ENCODE data around the gene MGAT3.
A peak's percentile ranks its signal among the peaks of the same experiment; 100 is the strongest.
"Not testable (repeated sequence)": the region's sequence is repeated elsewhere in the genome, so short reads cannot be mapped to it uniquely, and the experiment has no call there.

Gene MGAT3

GRCh38 chr22:39515266-39516050, 58.6 kb downstream of the MGAT3 start:
- DNase-seq (ENCODE audit: low spot score), result no peak

- no peak for DNase-seq (ENCODE audit: low spot score)
Observed at GRCh38 chr22:39517470-39517869, 60.7 kb downstream of the MGAT3 start.

DNA sequence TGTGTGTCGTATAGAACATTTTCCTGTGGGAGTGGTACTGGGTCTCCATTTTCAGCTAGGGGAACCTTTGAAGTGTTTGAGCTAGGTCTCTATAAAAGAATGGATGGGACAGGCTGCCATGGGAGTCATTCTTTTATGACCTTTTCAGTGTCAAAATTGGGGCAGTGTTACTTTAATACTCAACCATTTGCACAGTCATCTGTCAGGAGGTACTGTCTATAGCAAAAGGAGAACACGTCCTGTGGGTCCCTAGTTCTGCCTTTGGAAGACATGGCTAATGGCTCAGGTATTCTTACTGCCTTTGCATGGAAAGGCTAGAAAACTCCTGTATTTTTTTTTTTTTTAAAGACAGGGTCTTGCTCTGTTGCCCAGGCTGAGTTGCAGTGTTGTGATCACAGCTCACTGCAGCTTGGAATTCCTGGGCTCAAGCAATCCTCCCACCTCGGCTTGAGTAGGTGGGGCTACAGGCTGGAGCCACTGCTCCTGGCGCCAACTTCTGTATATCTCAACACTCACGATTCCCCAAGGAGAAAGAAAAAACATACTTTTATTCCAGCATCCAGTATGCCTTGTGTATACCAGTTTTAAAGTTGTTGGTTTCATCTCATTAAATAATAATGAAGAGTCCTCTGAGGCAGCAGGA, 61.5 kb downstream of the MGAT3 start:
- DNase-seq (ENCODE audit: low spot score), result no peak

DNA sequence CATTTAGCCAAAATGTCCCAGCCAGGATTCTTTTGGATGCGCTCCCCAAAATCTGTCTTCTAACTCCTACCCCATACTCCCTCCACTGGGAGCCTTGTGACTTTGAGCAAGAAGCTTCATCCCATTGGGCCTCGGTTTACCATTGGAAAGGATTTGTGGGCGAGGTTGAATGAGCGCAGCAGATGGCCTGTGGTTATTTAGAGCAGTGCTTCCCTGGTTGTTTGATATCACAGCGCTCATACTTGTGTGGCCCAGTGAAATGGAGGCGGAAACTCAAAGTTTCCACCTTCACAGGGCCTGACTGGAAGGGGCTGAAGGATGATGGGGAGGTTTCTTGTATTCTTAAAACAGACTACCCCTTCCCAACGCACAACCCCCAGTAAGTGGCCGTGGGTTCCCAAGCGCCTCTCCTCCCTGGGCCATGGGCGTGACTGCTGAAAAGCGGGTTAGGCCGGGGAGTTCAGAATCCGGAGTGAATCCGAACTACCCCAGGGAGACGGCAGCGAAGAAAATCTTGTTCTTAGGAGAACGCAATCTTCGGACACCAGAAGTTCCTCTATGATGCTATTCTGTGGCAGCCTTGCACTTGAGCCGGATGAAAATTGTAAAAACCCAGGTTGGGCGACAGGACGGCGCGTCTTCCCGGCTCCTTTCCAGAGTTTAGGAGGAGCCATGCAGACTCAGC, 62.3 kb downstream of the MGAT3 start:
- DNase-seq (ENCODE audit: low spot score), result no peak

DNA sequence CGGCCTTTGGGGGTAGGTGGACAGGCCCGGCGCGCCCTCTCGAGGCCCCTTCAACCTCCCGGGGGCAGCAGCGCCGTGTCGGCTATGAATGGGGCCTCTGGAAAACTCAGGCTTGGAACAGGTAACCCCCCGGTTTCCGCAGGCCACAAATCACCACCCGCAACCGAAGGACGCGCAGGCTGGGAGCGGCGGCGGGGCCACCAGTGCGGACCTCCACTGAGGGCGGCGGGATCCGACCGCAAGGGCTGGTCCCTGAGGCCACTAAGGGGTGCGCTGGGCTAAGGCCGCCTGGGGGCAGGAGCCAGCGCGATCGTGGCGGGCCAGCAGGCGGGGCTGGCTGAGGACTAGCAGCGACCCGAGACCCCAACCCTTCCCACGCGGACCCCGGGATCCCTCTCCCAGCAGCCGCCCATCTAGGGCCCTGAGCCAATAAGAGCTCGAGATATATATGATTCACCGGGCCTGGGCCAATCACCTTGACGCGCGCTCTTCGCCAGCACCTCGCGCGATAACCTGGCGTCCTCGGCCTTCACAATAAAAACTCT, 62.9 kb downstream of the MGAT3 start:
- peak; percentile 96 for DNase-seq (ENCODE audit: low spot score)

DNA sequence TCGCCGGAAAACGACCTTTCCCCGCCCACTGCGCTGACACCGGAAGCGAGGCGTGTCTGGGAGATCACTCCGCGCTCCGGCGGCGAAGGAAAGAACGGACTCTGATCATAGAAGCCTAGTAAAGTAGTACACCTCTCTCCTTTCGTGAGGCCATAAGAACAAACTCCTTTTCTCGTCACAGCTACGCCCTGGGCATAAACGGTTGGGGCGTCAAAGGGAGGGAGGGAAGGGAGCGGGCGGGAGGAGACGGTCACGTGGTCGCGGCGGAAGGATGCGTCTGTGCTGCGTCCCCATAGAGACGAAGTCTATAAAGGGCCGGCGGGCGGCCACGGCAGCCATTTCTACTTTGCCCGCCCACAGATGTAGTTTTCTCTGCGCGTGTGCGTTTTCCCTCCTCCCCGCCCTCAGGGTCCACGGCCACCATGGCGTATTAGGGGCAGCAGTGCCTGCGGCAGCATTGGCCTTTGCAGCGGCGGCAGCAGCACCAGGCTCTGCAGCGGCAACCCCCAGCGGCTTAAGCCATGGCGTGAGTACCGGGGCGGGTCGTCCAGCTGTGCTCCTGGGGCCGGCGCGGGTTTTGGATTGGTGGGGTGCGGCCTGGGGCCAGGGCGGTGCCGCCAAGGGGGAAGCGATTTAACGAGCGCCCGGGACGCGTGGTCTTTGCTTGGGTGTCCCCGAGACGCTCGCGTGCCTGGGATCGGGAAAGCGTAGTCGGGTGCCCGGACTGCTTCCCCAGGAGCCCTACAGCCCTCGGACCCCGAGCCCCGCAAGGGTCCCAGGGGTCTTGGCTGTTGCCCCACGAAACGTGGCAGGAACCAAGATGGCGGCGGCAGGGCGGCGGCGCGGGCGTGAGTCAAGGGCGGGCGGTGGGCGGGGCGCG, 63.7 kb downstream of the MGAT3 start, which contains the start of gene ATF4:
ATF4 (plus strand) TSS at position 337 of the 880 bp plus-strand sequence. CDS start 884 bp downstream, outside the sequence.
- peak; percentile 75 for DNase-seq (ENCODE audit: low spot score)

- not testable (repeated sequence) for DNase-seq (ENCODE audit: low spot score)
Observed at GRCh38 chr22:39521106-39521885, 64.5 kb downstream of the MGAT3 start.

GRCh38 chr22:39522091-39522490, 65.3 kb downstream of the MGAT3 start:
- not testable (repeated sequence) for DNase-seq (ENCODE audit: low spot score)

DNA sequence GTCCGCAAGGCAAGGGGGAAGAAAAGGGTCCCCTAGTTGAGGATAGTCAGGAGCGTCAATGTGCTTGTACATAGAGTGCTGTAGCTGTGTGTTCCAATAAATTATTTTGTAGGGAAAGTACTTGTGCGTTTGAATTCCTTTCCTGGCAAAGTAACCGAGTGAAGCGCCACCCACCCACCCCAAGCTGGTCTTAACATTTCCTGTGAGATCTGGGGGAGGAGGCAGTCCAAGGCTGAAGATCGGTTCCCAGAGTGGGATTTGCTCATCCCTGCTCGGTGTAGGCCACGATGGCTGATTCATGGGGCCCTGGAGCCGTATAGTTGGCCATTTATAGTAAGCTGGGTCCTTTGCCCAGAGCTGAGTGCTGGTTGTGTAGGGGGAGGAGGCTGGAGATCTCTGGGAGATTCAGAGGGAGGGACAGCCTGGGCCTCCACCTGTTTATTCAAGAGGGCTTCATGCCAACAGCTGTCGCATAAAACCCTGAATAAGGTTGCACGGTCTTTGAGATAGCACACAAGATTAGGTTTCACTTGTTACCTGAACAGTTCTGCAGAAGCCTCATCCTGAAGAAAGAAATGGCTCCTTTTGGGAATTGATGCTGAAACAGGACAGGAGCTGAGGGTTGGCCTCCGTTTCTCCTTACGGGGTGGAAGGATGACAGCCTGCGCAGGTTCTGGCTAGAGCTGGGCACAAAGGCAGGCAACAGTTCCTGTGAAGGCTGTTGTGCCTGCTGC, 65.9 kb downstream of the MGAT3 start:
- DNase-seq (ENCODE audit: low spot score), result no peak

- no peak for DNase-seq (ENCODE audit: low spot score)
Observed at GRCh38 chr22:39524089-39524752, 67.4 kb downstream of the MGAT3 start.

DNA sequence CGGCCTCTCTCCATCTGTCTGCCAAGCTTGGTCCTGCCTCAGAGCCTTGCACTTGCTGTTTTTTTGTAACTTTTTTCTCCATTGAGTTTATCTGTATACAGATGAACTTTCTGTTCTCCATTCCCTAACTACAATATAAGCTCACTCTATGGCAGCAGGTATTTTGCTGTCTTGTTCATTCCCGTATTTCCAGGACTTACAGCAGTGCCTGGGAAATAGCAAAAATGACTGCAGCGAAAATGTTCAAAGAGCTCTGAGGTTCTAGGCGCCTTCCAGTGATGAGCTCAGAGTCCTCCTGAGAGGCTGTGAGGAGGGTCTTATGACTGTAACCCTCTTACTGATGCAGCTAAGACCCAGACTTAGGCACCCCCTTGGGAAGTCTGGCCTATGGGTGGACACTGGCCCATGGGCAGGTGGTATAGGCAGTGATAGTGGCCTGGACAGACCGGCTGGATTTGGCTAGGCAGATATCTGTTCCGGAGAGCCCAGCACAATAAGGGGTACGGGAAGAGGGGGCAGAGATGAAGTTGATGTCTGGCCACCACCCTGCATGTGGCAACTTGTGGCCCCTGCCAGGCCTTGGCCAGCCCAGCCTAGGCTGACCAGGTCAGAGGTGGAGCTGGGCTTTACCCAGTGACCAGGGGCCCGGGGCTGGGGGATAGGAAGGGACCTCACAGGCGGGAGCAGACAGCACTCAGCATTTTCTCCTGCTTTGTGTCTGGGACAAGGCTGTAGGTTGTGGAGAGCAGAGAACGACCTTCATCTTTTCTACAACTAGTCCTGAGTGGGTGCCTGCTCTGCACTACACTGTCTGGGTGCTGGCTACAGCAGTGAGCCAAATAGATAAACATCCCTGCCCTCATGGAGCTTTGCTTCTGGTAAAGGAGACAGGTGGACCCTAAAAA, 68.2 kb downstream of the MGAT3 start:
- DNase-seq (ENCODE audit: low spot score), result no peak

- no peak for DNase-seq (ENCODE audit: low spot score)
Observed at GRCh38 chr22:39525658-39525975, 68.8 kb downstream of the MGAT3 start.

GRCh38 chr22:39526736-39527171, 69.9 kb downstream of the MGAT3 start:
- no peak for DNase-seq (ENCODE audit: low spot score)

DNA sequence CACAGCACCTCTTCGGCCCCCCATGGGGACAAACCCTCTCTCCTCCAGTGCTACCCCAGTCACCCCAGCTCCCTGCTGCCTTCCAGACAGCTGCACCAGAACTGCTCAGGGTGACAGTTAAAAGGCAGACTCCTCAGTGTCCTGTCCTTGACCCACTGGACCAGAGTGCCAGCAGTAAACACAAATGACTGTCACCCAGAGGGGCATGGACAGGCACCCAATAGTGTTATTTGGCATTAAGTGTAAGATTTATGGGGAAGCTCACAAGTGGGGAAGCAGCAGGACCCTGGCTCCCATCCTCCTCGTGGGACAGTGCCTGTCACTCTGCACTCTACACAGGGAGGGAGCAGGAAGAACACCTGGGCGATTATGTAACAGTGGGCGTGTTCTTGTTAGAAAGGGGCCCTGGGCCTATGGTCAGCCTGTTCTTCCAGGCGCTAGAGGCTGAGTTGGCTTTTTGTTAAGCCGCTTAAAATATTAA, 70.7 kb downstream of the MGAT3 start:
- no peak for DNase-seq (ENCODE audit: low spot score)

- no peak for DNase-seq (ENCODE audit: low spot score)
Observed at GRCh38 chr22:39528080-39528661, 71.4 kb downstream of the MGAT3 start.

GRCh38 chr22:39528681-39529486, 72.1 kb downstream of the MGAT3 start:
- peak; percentile 80 for DNase-seq (ENCODE audit: low spot score)

DNA sequence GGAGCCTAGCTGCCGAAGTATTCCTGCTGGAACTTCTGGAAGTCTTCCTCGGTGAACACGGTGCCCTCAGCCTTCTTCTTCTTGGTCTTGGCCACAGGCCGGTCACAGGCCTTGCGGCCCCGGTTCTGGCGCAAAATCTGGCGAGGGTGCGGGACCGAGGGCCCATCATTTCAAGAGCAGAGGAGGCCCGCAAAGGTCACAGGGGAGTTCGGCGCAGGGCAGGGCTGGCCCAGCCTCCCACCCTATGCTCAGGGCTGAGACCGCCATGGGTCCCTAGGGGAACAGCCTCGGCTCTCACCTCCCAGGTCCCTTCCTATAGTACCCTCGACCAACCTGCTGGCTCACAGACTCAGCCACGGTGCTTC, 72.7 kb downstream of the MGAT3 start:
- no peak for DNase-seq (ENCODE audit: low spot score)

Measured in iPS-NIHi11 (cell line).